GM19193 (cell line): ENCODE measurements around the gene TRAIP.

Source experiments
- POLR2A ChIP-seq: IDR thresholded peaks from 4 replicates; pipeline ENCODE4 v1.6.1; 2011; ENCODE audit not compliant: insufficient read depth, insufficient read length; ENCODE audit errors: extremely low read depth

TRAIP gene

DNA sequence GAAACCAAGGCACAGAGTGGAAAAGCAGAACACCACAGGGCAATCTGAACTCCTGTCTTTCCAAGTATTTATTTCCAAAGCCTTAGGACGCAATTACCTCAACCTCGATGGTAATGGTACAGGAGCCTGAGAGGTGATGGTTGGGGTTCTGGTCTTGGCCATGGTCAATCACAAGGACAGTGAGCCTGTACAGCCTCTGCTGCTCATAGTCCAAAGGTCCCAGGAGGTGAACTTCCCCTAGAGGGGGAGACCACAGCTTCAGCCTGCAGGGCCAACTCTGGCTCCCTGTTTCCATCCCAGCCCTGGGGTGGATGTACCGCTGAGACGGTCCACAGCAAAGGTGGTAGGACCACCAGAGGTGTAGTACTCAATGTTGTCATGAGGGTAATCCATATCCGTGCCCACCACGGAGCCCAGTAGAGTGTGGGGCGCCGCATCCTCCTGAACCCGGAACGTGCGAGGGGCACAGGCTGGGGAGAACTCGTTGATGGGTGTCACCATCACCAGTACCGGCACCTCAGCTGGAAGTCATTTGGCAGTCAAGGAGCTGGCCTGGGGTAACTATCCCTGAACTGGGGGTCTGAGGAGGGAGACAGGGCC, 62.8 kb downstream of the TRAIP start:
- TF ChIP-seq POLR2A, result no peak

DNA sequence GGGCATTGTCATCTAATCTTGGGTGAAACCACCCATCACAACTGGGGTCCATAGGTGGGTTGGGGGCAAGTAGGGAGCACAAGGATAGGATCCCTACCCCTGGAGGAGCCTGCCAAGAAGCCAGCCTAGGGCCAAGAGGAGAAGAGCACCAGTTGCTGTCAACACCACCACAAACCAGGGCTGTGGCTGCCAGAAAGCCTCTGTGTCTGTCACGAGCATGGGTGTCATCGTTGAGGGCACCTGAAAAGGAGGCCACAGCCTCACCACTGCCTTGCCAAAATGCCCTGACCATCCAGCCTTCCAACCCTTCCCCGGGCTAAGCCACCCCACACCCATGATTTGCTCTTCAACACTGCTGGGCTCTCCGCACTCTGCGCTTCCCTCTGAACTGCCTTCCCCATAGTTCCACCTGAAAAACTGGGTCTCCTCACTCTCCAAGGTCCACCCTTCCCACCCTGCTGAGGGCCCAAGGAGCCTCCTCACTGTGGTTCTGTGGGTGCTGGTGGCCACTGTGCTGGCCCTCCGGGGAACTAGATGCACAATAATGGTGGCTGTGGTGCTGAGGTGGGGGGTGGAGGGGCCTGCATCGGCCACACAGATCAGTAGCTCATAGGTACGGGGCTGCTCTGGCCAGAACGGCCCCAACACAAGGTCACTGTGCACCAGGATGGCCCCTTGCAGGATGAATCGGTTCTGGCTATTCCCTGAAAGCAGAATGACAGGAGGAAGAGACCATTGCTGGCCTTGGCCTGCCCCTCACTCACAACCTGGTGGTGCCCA, 63.8 kb downstream of the TRAIP start:
- TF ChIP-seq POLR2A, result no peak

DNA sequence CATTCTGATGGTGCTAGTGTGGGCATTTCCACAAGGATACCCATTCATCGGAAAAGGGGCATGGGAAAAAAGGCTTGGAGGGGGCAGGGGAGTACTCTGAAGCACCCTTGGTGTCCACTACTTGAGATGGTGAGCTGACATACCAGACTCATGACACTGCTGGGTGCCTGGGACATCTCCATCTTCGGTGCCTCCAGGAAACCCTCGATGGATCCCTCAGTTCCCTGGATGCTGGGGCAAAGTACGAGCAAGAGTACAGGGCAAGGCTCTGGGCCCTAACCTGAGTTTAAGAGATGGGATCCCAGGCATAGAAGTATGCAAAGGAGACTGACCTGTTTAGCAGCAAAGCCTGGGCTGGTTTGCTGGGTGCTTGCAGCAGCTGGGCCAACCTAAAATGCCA, 64.8 kb downstream of the TRAIP start:
- TF ChIP-seq POLR2A, result no peak

DNA sequence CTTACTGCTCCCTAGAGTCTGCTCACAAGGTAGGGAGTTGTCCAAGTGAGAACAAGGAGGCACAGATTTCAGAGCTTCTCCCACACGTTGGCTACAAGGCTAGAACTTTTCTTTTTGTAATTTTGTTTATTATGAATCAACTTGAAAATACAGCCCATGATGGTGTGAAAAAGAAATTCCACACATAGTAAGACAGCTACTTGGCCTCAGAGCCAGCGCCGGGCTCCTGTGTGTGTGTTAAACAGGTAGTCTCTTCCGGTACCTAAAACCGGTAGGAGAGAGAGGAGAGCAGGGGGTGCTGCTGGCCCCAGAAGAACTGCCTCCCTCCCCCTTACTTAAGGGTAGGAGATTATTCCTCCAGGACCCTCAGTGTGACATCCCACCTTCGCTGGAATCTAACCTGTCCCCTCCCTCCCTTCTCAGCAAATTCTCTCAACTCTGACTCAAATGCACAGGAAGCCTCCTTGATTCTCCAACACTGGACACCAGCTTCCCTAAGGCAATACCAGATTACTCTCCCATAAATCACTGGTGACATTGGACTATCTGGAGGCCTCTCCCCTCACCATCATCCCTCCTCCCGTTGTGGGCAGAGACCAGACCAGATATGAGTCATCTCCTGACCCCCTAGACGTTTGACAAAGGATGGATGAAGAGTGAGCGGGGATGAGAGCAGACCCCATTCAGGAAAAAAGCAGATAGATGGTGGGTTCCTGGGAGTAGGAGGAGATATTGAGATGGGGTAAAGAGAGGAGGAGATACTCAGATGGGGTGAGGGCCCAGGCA, 65.5 kb downstream of the TRAIP start:
- TF ChIP-seq POLR2A, result no peak

DNA sequence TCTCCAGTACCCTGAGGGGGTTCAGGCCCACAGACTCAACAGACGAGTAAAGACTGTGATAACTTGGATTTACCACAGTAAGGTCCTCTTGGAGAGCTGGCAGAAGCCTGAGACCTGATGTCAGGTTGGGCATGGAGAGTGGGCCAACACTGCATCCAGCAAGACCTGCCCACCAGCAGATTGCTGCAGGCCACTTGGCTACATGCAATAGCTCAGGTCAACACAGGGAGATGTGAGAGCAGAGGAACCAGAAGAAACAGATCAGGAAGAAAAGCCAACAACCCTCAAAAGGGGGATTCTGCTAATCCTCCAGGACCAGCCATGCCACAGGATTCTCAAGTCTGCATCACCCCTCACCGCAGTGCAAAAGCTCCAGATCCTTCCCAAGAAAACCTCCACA, 68.3 kb downstream of the TRAIP start:
- TF ChIP-seq POLR2A, result no peak

DNA sequence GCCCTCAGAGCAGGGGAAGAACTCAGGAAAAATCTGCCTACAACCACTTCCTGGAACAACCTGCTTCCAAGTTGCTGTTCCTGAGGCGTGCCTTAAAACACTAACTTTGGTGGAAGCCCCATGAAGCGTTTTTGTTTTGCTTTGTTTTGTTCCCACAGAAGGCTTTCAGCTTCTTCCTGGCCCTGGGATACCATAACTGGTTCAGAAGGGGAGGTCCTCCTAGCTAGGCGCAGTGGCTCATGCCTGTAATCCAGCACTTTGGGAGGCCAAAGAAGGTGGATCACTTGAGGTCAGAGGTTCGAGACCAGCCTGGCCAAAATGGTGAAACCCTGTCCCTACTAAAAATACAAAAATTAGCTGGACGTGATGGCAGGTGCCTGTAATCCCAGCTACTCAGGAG, 68.8 kb downstream of the TRAIP start:
- no peak for TF ChIP-seq POLR2A

DNA sequence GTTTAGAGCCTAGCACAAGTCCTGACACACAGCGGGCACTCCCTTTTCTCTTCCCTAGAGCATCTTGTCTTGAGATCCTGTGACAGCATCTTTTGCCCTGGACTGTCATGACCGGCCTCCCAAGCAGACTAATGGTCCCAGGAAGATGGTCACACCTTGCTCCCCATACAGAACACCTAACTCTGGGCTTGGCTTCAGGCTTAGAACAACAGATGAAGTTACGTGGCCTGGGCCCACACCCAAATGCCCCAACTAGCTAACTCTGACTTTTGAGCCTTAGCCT, 69.2 kb downstream of the TRAIP start:
- no peak for TF ChIP-seq POLR2A

DNA sequence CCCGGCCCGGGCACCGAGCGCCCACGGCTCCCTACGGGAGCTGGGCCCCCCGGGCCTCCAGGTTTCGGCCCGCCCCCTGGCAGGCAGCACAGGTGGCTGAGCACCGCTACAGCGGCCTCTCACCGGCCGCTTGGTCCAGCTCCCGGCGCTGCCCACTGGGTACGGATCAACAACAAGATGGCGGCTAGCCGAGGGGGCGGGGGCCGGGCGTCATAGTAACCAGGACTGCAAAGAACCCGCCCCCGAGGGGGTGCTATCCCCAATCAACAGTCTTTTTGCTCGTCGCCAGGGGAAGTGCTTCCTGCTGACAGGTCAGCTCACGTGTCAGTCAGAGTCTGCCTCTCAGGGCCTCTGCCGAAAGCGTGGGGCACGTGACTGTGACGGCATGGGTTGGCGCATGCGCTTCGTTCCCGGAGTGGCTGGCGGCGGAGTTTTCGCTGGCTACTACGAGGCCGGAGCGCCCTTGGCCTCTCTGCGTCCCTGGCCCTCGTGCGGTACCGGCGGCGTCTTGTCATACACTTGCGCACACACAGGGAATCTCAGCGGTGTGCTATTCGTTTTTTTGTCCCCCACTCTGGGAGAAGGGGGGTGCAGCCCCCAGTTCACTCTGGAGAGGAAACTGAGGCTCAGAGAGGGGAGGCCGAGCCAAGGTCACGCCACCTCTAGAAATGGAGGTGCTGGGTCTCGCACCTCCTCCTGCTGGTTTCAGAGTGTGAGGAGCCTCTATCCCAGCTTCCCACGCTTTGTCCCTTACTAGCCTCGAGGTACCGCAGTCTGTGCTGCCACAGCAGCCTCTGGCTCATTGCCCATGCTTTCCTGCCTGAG, 69.8 kb downstream of the TRAIP start, which contains the start of gene IP6K1:
IP6K1 (minus strand) TSS at position 186 of the 825 bp plus-strand sequence. CDS start 38,502 bp downstream, outside the sequence.
- TF ChIP-seq POLR2A, result peak; percentile 94

DNA sequence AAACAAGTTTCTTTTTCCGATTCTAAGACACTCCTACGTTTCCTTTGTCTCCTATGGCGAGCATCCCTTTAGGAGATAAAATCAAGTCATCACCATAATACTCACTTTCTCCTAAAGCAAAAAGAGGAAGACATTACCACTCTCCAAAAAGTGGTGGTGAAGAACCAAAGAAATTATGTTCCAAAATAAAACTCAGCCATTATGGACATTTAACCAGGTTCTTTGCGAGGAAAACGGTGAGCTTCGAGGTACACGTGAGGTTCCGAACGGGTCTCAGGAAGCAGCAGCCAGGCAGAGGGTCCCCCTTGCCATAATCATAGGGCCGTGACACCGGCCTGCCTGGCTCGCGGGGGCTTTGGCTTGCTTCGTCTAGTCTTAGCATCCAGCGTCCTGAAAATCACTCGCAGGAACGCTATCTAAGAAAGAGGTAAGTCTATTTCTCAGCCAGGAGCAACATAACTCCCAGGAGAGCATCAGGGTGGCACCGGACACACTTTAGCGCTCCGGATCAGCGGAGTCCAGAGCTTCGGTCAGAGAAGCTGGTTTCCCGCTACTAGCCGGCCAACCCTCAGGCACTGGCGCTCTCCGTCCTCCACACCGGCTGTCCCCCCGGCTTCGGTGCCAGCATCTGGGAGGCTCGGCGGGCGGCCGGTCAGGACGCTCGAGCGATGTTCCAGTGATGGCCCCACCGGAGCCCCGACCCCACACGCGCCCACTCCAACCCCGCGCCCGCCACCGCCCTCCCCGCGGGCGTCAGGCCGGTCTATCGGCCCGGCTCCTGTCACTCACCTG, 70.6 kb downstream of the TRAIP start:
- TF ChIP-seq POLR2A, result no peak

DNA sequence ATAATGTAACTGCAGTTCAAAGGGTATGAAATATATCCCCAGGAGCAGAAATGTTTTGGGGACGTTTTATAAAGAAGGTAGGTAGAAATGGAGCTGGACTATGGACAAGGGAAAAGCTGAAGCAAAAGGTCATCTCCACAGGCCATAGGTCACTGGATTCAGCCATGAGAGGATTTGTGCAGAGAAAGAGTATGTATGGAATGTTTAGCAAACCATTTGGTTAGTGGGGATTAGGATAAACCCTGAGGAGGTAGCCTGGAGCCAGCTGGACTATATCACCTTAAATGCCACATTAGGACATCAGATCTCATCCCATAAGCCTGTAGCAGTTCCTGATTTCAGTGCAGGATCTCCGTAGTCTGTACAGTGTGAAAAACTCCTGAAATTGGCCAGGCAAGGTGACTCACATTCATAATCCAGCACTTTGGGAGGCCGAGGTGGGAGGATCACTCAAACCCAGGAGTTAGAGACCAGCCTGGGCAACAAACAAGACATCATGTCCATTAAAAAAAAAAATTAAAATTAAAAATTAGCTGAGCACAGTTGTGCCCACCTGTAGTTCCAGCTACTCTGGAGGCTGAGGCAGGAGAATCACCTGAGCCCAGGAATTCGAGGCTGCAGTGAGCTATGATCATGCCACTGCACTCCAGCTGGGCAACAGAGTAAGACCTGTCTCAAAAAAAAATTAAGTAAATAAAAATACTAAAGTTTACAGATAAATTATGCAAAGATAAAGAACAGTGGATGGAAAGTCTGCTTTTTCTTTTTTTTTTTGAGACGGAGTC, 74.8 kb downstream of the TRAIP start:
- TF ChIP-seq POLR2A, result no peak

DNA sequence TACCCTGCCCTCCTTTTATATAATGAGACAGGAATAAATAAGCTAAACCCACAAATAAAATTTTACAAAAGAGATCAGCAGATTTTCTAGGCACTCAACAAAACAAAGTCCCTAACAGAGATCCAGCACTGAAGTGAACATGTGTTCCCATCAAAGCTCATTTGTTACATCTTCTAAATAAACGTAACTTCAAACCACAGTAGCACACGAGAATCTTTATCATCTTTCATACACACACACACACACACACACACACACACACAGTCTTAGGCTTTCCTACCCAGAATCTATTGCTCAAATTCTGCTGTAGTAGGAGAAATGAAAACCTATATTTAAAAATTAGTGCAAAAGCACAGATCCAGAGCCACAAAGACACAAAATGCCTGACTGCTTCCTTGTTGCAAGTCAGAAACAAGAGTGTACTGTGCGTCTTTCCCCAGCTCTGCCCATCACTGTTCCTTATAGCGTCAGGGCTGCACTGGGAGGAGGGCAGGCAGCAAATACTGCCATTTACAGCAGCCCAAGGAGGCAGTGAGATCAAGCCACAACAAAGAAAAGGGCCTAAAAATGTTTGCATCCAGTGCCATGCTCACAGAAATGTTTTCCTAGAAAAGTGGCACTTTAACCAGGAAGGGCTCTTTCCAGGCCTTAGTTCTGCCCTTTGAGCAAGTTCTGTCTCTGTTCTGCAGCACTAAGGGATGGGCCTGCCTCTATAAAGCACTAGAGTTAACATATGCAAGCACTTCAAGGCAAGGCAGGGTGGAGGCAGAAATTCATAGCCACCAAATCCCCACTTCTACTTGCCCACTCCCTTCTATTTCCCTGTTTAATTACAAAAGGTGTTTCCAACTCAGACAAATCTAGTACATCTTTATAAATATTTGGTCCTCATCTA, 76.0 kb downstream of the TRAIP start:
- TF ChIP-seq POLR2A, result no peak

DNA sequence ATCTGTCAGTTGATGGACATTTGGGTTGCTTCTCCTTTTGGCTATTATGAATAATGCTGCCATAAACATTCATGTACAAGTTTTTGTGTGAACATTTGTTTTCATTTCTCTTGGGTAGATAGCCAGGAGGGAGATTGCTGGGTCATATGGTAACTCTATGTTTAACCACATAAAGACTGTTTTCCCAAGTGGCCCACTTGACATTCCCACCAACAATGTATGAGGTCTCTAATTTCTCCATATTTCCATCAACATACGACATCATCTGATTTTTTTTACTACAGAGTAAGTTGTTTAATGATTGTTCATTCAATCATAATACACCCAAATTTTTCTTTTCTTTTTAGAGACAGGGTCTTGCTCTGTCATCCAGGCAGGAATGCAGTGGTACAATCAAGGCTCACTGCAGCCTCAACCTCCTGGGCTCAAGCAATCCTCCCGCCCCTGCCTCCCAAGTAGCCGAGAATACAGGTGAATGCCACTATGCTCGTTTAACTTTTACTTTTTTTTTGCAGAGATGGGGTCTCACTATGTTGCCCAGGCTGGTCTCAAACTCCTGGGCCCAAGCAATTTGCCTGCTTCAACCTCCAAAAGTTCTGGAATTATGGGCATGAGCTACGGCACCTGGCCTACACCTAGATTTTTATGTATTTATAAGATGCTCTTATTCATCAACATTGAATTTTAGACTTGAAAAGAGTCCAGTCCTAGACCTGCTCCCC, 76.8 kb downstream of the TRAIP start:
- no peak for TF ChIP-seq POLR2A
